Activated CD4-positive, alpha-beta T cell treated with anti-CD3 and anti-CD28 coated beads for 48 hours (primary cell): ENCODE results near the gene IRGC.
A peak's percentile ranks its signal among the peaks of the same experiment; 100 is the strongest.
"Not testable (repeated sequence)": the region's sequence is repeated elsewhere in the genome, so short reads cannot be mapped to it uniquely, and the experiment has no call there.

ENCODE experiments used
- DNase-seq: peaks from one replicate; pipeline ENCODE4 v3.0.0-alpha.2; 2020

Gene IRGC

GRCh38 chr19:43715776-43716175 lies at the start of gene IRGC:
Gene IRGC, plus strand, starts transcription at chr19:43716076. Its CDS starts 2,483 bp downstream, at chr19:43718559.
- no peak for DNase-seq

GRCh38 chr19:43667126-43667875 lies 48.6 kb upstream of the IRGC start:
- no peak for DNase-seq

DNA sequence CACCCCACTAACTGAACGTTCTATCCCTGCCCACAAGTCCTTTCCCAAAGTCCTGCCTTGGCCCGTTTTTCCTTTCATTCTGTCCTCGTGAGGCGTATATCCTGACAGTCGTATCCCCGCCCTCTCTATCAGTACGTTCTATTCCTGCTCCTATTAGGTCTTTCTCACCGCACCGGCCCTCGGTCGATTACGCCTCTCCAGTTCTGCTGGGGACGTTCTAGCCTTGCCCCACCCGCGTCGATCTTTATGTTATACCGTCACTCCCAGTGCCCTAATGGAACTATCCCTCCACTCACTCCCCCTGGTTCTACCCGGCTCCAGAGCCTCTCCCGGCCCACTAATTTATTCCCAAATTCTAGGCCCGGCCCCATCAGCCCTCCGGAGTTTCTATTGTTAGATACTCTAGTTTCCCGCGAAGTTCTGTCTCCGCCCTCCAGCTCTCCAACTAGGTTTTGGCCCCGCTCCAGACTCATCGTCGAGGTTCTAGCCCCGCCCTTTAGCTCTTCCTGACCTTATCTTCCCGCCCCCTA lies 47.9 kb upstream of the IRGC start:
- no peak for DNase-seq

- peak; percentile 99 for DNase-seq
Measured at GRCh38 chr19:43668406-43669109, 47.3 kb upstream of the IRGC start.

GRCh38 chr19:43672061-43672679 lies 43.7 kb upstream of the IRGC start:
- DNase-seq, result no peak

- DNase-seq, result no peak
Measured at GRCh38 chr19:43673637-43674036, 42.2 kb upstream of the IRGC start.

GRCh38 chr19:43674183-43674582 lies 41.7 kb upstream of the IRGC start:
- no peak for DNase-seq

- DNase-seq, result no peak
Measured at GRCh38 chr19:43674596-43674995, 41.3 kb upstream of the IRGC start.

- DNase-seq, result peak; percentile 5
Measured at GRCh38 chr19:43675269-43675879, 40.5 kb upstream of the IRGC start.

DNA sequence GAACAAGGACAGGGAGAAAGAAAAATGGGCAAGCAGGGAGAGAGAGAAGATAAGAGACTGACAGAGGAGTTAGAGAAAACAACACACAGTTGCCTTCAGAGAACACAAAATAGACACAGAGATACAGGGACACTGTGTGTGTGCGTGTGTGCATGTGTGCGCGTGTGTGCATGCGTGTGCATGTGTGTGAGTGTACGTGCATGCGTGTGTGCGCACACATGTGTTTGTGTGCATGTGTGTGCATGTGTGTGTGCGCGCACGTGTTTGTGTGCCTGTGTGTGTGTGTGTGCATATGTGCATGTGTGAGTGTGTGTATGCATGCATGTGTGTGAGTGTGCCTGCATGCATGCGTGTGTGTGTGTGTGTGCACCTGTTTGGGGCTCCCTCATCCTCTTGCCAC lies 40.0 kb upstream of the IRGC start:
- DNase-seq, result no peak

GRCh38 chr19:43678512-43679261 lies 37.2 kb upstream of the IRGC start:
- DNase-seq, result no peak

- no peak for DNase-seq
Measured at GRCh38 chr19:43681821-43682220, 34.1 kb upstream of the IRGC start.

DNA sequence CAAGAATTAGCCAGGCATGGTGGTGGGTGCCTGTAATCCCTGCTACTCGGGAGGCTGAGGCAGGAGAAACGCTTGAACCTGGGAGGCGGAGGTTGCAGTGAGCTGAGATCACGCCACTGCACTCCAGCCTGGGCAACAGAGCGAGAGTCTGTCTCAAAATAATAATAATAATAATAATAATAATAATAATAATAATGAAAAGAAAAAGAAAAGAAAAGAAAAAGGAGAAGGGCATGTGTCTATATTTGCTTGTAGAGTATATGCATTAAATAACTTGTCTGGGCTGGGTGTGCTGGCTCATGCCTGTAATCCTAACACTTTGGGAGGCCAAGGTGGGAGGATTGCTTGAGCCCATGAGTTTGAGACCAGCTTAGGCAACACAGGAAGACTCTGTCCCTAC lies 33.6 kb upstream of the IRGC start:
- DNase-seq, result not testable (repeated sequence)

- no peak for DNase-seq
Measured at GRCh38 chr19:43682824-43683661, 32.8 kb upstream of the IRGC start.

- no peak for DNase-seq
Measured at GRCh38 chr19:43683905-43684304, 32.0 kb upstream of the IRGC start.

GRCh38 chr19:43684326-43684725 lies 31.6 kb upstream of the IRGC start:
- DNase-seq, result no peak

- no peak for DNase-seq
Measured at GRCh38 chr19:43687660-43687997, 28.2 kb upstream of the IRGC start.

DNA sequence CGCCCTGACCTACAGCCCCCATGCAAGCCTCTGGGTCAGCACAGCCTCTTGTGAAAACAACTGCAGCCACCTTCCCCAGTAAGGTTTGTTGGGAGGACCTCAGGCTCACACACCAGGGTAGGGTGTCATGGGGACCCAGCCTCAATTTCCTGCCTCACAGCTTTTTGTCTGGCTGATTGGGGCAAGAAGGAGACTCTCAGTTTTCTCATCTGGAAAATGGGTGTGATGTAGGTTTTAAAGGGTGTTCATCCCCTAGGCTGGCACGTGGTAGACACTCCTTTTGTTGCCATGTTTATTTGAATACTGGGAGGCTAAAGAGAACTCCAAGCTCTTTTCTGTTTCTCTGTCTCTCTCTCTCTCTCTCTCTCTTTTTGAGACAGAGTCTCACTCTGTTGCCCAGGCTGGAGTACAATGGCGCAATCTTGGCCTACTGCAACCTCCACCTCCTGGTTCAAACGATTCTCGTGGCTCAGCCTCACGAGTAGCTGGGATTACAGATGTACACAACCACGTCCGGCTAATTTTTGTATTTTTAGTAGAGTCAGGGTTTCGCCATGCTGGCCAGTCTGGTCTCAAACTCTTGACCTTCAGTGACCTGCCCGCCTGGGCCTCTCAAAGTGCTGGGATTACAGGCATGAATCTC lies 27.7 kb upstream of the IRGC start:
- no peak for DNase-seq

- no peak for DNase-seq
Measured at GRCh38 chr19:43690444-43690843, 25.4 kb upstream of the IRGC start.

DNA sequence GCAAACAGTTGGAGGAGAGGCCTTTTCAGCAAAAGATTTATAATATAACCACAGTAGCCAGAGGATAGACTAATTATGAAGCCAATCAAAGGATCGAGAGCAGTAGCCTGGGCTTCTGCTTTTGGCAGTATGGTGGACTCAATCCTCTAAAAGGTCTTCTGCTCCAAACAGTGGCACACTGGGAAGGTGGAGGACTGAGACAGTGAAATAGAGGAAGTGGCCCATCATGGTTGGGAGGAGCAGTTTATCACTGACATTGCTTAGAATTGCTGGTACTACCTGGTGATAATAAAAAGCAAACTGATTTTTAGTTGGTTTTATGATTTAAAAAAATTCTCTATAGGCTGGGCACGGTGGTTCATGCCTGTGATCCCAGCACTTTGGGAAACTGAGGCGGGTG lies 25.0 kb upstream of the IRGC start:
- DNase-seq, result no peak

- DNase-seq, result no peak
Measured at GRCh38 chr19:43691755-43692154, 24.1 kb upstream of the IRGC start.
